HepG2 (cell line): ENCODE data around the gene AKNA. TPM values are rescaled to one million over a fixed set of nuclear protein-coding genes. Genes with fewer than 3 reads are reported as not detected.
"Not testable (repeated sequence)": the region's sequence is repeated elsewhere in the genome, so short reads cannot be mapped to it uniquely, and the experiment has no call there.

ENCODE experiments used
- ATAC-seq: fragments of 200-7000 bp; cut with Tn5 transposase; 3 replicates; pipeline ENCODE4 v1.9.1; 2020; ENCODE audit warnings: mild to moderate bottlenecking, moderate library complexity
- BruUV-seq: library from RNA; stranded (reverse); fragments of 400-500 nt; replicated peaks from 2 replicates; lab custom pipeline; 2021; lab: Mats Ljungman, UMichigan
- CTCF ChIA-PET: fragments of 300-600 bp; formaldehyde crosslinking; extraction: SDS; loops from one replicate; lab custom pipeline; 2021; ENCODE audit warnings: low total read pairs, inconsistent platforms, low intra/inter-chr PET ratio; lab: Yijun Ruan, JAX
- POLR2A ChIA-PET: fragments of 350-600 bp; sonication (Branson Sonifier 250); formaldehyde crosslinking; loops from one replicate; lab custom pipeline; 2020; ENCODE audit warnings: antibody characterized with exemption, inconsistent platforms; lab: Yijun Ruan, JAX
- DNase-seq: peaks from one replicate; pipeline ENCODE4 v3.0.0-alpha.2; 2015; ENCODE audit warnings: low spot score
- FAIRE-seq: peaks from 3 replicates; lab custom pipeline; 2011; peaks lifted over from hg19 to GRCh38; lab: Jason Lieb, UNC
- H2AFZ ChIP-seq: one replicate; pipeline ENCODE4 v1.6.1; 2011; ENCODE audit warnings: low read length, inconsistent platforms
- H3K27ac ChIP-seq: fragments of 300-600 bp; 3 replicates; pipeline ENCODE4 v1.8.0; 2011; ENCODE audit warnings: mixed run types, mild to moderate bottlenecking, mixed read lengths, low read length, inconsistent platforms; ENCODE audit not compliant: insufficient read depth; ENCODE audit errors: extremely low read length
- H3K27me3 ChIP-seq, 2 experiments: fragments of 200-600 bp in 1 of 2; 2 replicates in 1 of 2; 3 replicates in 1 of 2; pipeline versions ENCODE4 v1.6.0 to v1.8.0; 2011; ENCODE audit warnings: low read length in 2 of 2, mild to moderate bottlenecking in 2 of 2, moderate library complexity in 2 of 2, inconsistent platforms in 1 of 2; ENCODE audit not compliant: insufficient read depth in 2 of 2, control insufficient read depth in 1 of 2
- H3K36me3 ChIP-seq, 2 experiments: fragments of 200-600 bp in 1 of 2; replicated peaks in 1 of 2; 2 replicates in 1 of 2; 3 replicates in 1 of 2; pipeline versions ENCODE4 v1.5.1 to v1.8.0; 2011; ENCODE audit warnings: low read length in 2 of 2, inconsistent platforms in 1 of 2; ENCODE audit not compliant: insufficient read depth in 2 of 2, control insufficient read depth in 1 of 2
- H3K4me1 ChIP-seq: 2 replicates; pipeline ENCODE4 v1.5.1; 2012; ENCODE audit warnings: low read length, inconsistent platforms; ENCODE audit not compliant: insufficient read depth
- H3K4me2 ChIP-seq: 2 replicates; pipeline ENCODE4 v1.6.0; 2011; ENCODE audit warnings: low read depth, low read length, inconsistent platforms
- H3K4me3 ChIP-seq, 3 experiments: fragments of 200-600 bp in 1 of 3; sonication (generic), shearing (Covaris generic) in 1 of 3; replicated peaks in 1 of 3; 2 replicates each; pipeline ENCODE4 v1.5.1; 2011 to 2016; ENCODE audit warnings: low read length in 3 of 3, inconsistent platforms in 2 of 3, low read depth in 2 of 3, mild to moderate bottlenecking in 2 of 3, control low read depth in 1 of 3, mixed read lengths in 1 of 3; ENCODE audit not compliant: insufficient read depth in 1 of 3
- H3K79me2 ChIP-seq: one replicate; pipeline ENCODE4 v1.6.1; 2011; ENCODE audit warnings: low read length, inconsistent platforms; ENCODE audit not compliant: insufficient read depth
- H3K9ac ChIP-seq: 2 replicates; pipeline ENCODE4 v1.6.0; 2011; ENCODE audit warnings: mild to moderate bottlenecking, low read depth, low read length, inconsistent platforms; ENCODE audit not compliant: insufficient read depth
- H3K9me3 ChIP-seq: 2 replicates; pipeline ENCODE4 v1.5.1; 2012; ENCODE audit warnings: mild to moderate bottlenecking, low read length
- H4K20me1 ChIP-seq: 2 replicates; pipeline ENCODE4 v1.6.0; 2011; ENCODE audit warnings: inconsistent platforms, mild to moderate bottlenecking, low read length, moderate library complexity; ENCODE audit not compliant: insufficient read depth
- ARHGAP35 ChIP-seq: sonication (generic); formaldehyde crosslinking; IDR thresholded peaks from 2 replicates; pipeline ENCODE4 v1.9.0; 2022; ENCODE audit warnings: mild to moderate bottlenecking, inconsistent platforms, moderate library complexity, missing genetic modification reagents, borderline replicate concordance
- ATF1 ChIP-seq: IDR thresholded peaks from 2 replicates; pipeline ENCODE4 v1.6.1; 2016; ENCODE audit warnings: mild to moderate bottlenecking, control low read depth
- POLR2A ChIP-seq, 2 experiments: IDR thresholded peaks; 2 replicates each; pipeline ENCODE4 v1.6.1; 2011; ENCODE audit warnings: low read depth in 2 of 2, low read length in 2 of 2, mild to moderate bottlenecking in 1 of 2, moderate library complexity in 1 of 2; ENCODE audit not compliant: insufficient read depth in 1 of 2
- RBFOX2 ChIP-seq: fragments of 200-400 bp; formaldehyde crosslinking; IDR thresholded peaks from 2 replicates; pipeline ENCODE4 v1.6.1; 2017; ENCODE audit warnings: low read depth, mild to moderate bottlenecking, low read length
- ZNF619 ChIP-seq: sonication (generic); formaldehyde crosslinking; IDR thresholded peaks from 2 replicates; pipeline ENCODE4 v1.4.0; 2020; ENCODE audit warnings: mild to moderate bottlenecking, missing genetic modification reagents
- ZNF629 ChIP-seq: sonication (generic); formaldehyde crosslinking; conservative IDR thresholded peaks from 2 replicates; pipeline ENCODE4 v1.5.0; 2020; ENCODE audit warnings: missing genetic modification reagents
- WGBS: methylation state at CpG from one replicate; pipeline ENCODE4 v1.1.6; 2017; ENCODE audit warnings: low lambda C conversion rate; 5-methylcytosine and 5-hydroxymethylcytosine counted together
- in situ Hi-C: cut with HindIII; loops from 2 replicates; pipeline ENCODE4 v1.10.0; 2017; ENCODE audit warnings: low pct_unique_long_range_greater_than_20kb; ENCODE audit not compliant: extremely low pct_ligation_motif_present
- intact Hi-C: fragments of 100-400 bp; cut with micrococcal nuclease; formaldehyde crosslinking; loops from one replicate; pipeline ENCODE4 v1.10.0; 2022; ENCODE audit not compliant: unreplicated experiment
- polyA plus RNA-seq, 8 experiments: library from polyadenylated mRNA; depleted of rRNA in 3 of 8; stranded (reverse) in 7 of 8; unstranded in 1 of 8; fragments of >200 nt; fragmentation: Illumina TruSeq in 4 of 8; extraction: Trizol in 4 of 8; gene quantifications; 2 replicates each; pipeline versions ENCODE4 v1.2.1 to v1.2.3, GENCODE V29; 2011 to 2016; ENCODE audit warnings: low read depth in 4 of 8, missing spikeins in 1 of 8, mixed read lengths in 1 of 8; ENCODE audit not compliant: insufficient read depth in 1 of 8
- total RNA-seq, 5 experiments: library from RNA; depleted of rRNA; stranded (reverse); fragments of >200 nt; fragmentation: Illumina TruSeq; extraction: Trizol; gene quantifications; 2 replicates each; pipeline ENCODE4 v1.2.3, GENCODE V29; 2016; ENCODE audit warnings: low read depth in 1 of 5

The AKNA gene
- total and polyA plus RNA-seq, 2 of the 13 experiments (the other 11 are each of a cell fraction or from before 2014, with no cell fraction given) = 3.0 to 3.1 TPM

DNA sequence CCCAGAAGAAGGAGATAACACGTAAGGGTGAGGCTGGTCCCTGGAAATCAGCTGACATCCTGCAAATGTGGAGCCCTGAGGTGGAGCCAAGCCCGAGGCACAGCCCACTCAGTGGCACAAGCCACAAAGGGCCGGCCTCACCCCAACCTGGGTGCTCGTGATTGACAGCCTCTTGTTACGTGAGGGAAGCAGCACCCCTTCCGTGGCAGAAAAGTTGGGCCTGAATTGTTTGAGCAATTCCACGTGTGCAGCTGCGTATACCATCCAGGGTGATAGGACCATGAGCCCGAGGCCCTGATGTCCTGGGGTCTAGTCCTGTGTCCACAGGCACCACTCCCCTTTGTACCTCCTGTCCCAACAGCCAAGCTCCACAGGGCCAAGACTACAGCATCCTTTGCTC, 53.3 kb downstream of the AKNA start (continued):
- TF ChIP-seq ZNF619 (CRISPR knock-in tag) = no peak
- TF ChIP-seq ATF1 (CRISPR knock-in tag) = no peak
- TF ChIP-seq ARHGAP35 (CRISPR knock-in tag) = no peak

DNA sequence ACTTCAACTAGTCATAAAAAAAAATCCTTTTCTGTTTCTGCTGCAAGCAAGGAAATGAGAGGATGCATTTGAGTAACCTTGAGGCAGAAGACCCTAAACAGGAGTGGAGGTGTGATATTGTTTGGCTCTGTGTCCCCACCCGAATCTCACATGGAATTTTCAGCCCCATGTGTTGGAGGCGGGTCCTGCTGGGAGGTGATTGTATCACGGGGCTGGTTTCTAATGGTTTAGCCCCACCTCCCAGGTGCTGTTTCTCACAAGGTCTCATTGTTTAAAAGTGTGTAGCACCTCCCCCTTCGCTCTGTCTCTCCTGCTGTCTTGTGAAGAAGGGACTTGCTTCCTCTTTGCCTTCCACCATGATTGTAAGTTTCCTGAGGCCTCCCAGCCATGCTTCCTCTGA, 54.1 kb downstream of the AKNA start:
- DNase-seq, H3K4me3 ChIP-seq, in situ Hi-C loops, POLR2A ChIA-PET, H3K4me2 ChIP-seq, BruUV-seq, H2AFZ ChIP-seq, H4K20me1 ChIP-seq, H3K27ac ChIP-seq, CTCF ChIA-PET, ATAC-seq, H3K9me3 ChIP-seq, H3K27me3 ChIP-seq, intact Hi-C loops, H3K9ac ChIP-seq: not testable (repeated sequence)
- H3K36me3 ChIP-seq = peaks cover 0 to 12% of the 10 kb centered on the region in 2 experiments; a peak in 2 of 5 replicates
- peaks cover 10% of the 10 kb centered on the region for H3K79me2 ChIP-seq
- WGBS = 100% methylated on average over 2 of the region's 4 CpGs
- H3K4me1 ChIP-seq = peaks cover 34% of the 10 kb centered on the region
- peak; percentile 70 for FAIRE-seq

DNA sequence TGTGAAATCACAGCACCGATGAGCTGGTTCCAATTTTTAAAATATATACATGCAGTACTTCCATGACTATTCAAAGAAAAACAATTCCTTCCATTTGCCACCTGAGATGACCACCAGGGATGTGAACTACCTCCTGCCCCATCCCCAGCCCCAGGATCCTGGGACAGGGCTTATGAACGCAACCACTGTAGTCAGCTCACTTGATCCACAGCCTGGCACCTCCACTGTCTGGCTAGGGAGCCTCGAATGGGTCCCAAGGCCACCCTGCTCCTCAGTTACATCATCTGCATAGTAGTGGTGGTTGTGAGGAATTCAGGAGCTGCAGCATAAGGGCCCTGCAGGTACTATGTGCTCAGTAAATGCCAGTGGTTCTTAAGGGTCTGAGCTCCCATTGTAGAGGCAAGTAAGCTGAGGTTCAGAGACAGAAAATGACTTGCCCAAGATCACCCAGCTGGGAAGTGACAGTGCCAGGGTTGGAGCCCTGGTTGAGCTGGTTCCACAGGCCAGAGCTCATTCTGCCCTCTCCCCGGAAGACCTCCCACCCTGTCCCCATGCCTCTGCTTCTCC, 55.2 kb downstream of the AKNA start:
- H3K9ac ChIP-seq, H3K4me2 ChIP-seq, DNase-seq, CTCF ChIA-PET, H3K27ac ChIP-seq, H3K4me3 ChIP-seq, H3K27me3 ChIP-seq, H2AFZ ChIP-seq, H3K36me3 ChIP-seq, H4K20me1 ChIP-seq, intact Hi-C loops, ATAC-seq, POLR2A ChIA-PET, in situ Hi-C loops, BruUV-seq, FAIRE-seq, H3K9me3 ChIP-seq: not testable (repeated sequence)
- TF ChIP-seq ZNF629 (CRISPR knock-in tag) (peak; percentile 58), RBFOX2 (0 out of 2 replicates have a peak, but pooled peaks have one; percentile 20), POLR2A (IDR thresholded peaks at IDR 0.05; ENCODE audit: insufficient read depth in 1 of 2, low read depth in 2 of 2, low read length in 2 of 2) (peak; percentile 17 to 35; a peak in 1 of 4 replicates)
- Histone ChIP-seq H3K79me2 (peaks cover 10% of the 10 kb centered on the region), H3K4me1 (peaks cover 46% of the 10 kb centered on the region)
- WGBS = 88% methylated on average over 4 of the region's 4 CpGs
